ENCODE results near the gene N4BP2. TPM values are rescaled to one million over a fixed set of nuclear protein-coding genes. Genes with fewer than 3 reads are reported as not detected.

N4BP2 gene
- total and polyA plus RNA-seq, 2 experiments from 2014 or later = 11.2 to 28.8 TPM

- Histone ChIP-seq H3K9me3 (ENCODE audit: low read depth) (no peaks in the 10 kb centered on the region), H3K27me3 (no peaks in the 10 kb centered on the region), H3K36me3 (replicated peaks; ENCODE audit: insufficient read depth, low read depth) (no peaks in the 10 kb centered on the region), H3K79me2 (no peaks in the 10 kb centered on the region), H3K9me2 (replicated peaks; ENCODE audit: insufficient read depth) (no peaks in the 10 kb centered on the region), H3K4me3 (no peak overlapping the region), H4K20me1 (ENCODE audit: insufficient read depth, poor library complexity, severe bottlenecking) (no peaks in the 10 kb centered on the region), H3K27ac (no peak overlapping the region), H3K4me1 (ENCODE audit: insufficient read depth) (peaks cover 19% of the 10 kb centered on the region), H2AFZ (no peak overlapping the region), H3K4me2 (no peak overlapping the region)
- DNase-seq (ENCODE audit: low spot score) = no peak
- WGBS (ENCODE audit: low lambda C conversion rate, missing lambda C conversion rate) = 69% methylated on average over 7 of the region's 7 CpGs
- no peak for TF ChIP-seq EZH2 (IDR thresholded peaks at IDR 0.05; ENCODE audit: borderline replicate concordance)
- no peak for TF ChIP-seq EZH2phosphoT487 (IDR thresholded peaks at IDR 0.05; ENCODE audit: low read depth, severe bottlenecking, unreplicated experiment)
These were observed 136.9 kb downstream of the N4BP2 start for GRCh38 chr4:40193578-40193977.

GRCh38 chr4:40194602-40195161 lies 138.0 kb downstream of the N4BP2 start:
- Histone ChIP-seq H2AFZ (no peak overlapping the region), H3K4me3 (no peak overlapping the region), H3K36me3 (replicated peaks; ENCODE audit: insufficient read depth, low read depth) (no peaks in the 10 kb centered on the region), H3K79me2 (no peaks in the 10 kb centered on the region), H3K4me2 (peak overlapping the region; percentile 39), H4K20me1 (ENCODE audit: insufficient read depth, poor library complexity, severe bottlenecking) (no peaks in the 10 kb centered on the region), H3K4me1 (ENCODE audit: insufficient read depth) (peaks cover 19% of the 10 kb centered on the region), H3K9me3 (ENCODE audit: low read depth) (no peaks in the 10 kb centered on the region), H3K9me2 (replicated peaks; ENCODE audit: insufficient read depth) (no peaks in the 10 kb centered on the region), H3K27me3 (no peaks in the 10 kb centered on the region), H3K27ac (peak overlapping the region; percentile 62)
- 57% methylated on average over 14 of the region's 14 CpGs for WGBS (ENCODE audit: low lambda C conversion rate, missing lambda C conversion rate)
- peak; percentile 30 for DNase-seq (ENCODE audit: low spot score)
- TF ChIP-seq EZH2 (IDR thresholded peaks at IDR 0.05; ENCODE audit: borderline replicate concordance) (no peak), CTCF (IDR thresholded peaks at IDR 0.05; ENCODE audit: poor library complexity) (no peak), EZH2phosphoT487 (IDR thresholded peaks at IDR 0.05; ENCODE audit: low read depth, severe bottlenecking, unreplicated experiment) (no peak)

- H3K9me3 ChIP-seq (ENCODE audit: low read depth) = no peaks in the 10 kb centered on the region
- peak overlapping the region; percentile 62 for H3K27ac ChIP-seq
- H4K20me1 ChIP-seq (ENCODE audit: insufficient read depth, poor library complexity, severe bottlenecking) = no peaks in the 10 kb centered on the region
- H3K4me3 ChIP-seq = no peak overlapping the region
- no peaks in the 10 kb centered on the region for H3K27me3 ChIP-seq
- H3K79me2 ChIP-seq = no peaks in the 10 kb centered on the region
- DNase-seq (ENCODE audit: low spot score) = no peak
- H3K4me1 ChIP-seq (ENCODE audit: insufficient read depth) = peaks cover 19% of the 10 kb centered on the region
- no peaks in the 10 kb centered on the region for H3K9me2 ChIP-seq (replicated peaks; ENCODE audit: insufficient read depth)
- no peak for TF ChIP-seq EZH2phosphoT487 (IDR thresholded peaks at IDR 0.05; ENCODE audit: low read depth, severe bottlenecking, unreplicated experiment)
- no peak for TF ChIP-seq CTCF (IDR thresholded peaks at IDR 0.05; ENCODE audit: poor library complexity)
- TF ChIP-seq EZH2 (IDR thresholded peaks at IDR 0.05; ENCODE audit: borderline replicate concordance) = no peak
- peak overlapping the region; percentile 39 for H3K4me2 ChIP-seq
- H2AFZ ChIP-seq = no peak overlapping the region
- no peaks in the 10 kb centered on the region for H3K36me3 ChIP-seq (replicated peaks; ENCODE audit: insufficient read depth, low read depth)
- WGBS (ENCODE audit: low lambda C conversion rate, missing lambda C conversion rate) = 93% methylated on average over 10 of the region's 10 CpGs
These were observed 138.8 kb downstream of the N4BP2 start for GRCh38 chr4:40195182-40196177.

- Histone ChIP-seq H4K20me1 (ENCODE audit: insufficient read depth, poor library complexity, severe bottlenecking) (no peaks in the 10 kb centered on the region), H3K36me3 (replicated peaks; ENCODE audit: insufficient read depth, low read depth) (no peaks in the 10 kb centered on the region), H3K9me3 (ENCODE audit: low read depth) (no peaks in the 10 kb centered on the region), H3K27ac (no peak overlapping the region), H3K79me2 (no peaks in the 10 kb centered on the region), H2AFZ (no peak overlapping the region), H3K4me3 (no peak overlapping the region), H3K9me2 (replicated peaks; ENCODE audit: insufficient read depth) (no peaks in the 10 kb centered on the region), H3K4me2 (no peak overlapping the region), H3K27me3 (no peaks in the 10 kb centered on the region), H3K4me1 (ENCODE audit: insufficient read depth) (peaks cover 19% of the 10 kb centered on the region)
- 92% methylated on average over 8 of the region's 8 CpGs for WGBS (ENCODE audit: low lambda C conversion rate, missing lambda C conversion rate)
- no peak for DNase-seq (ENCODE audit: low spot score)
- TF ChIP-seq EZH2phosphoT487 (IDR thresholded peaks at IDR 0.05; ENCODE audit: low read depth, severe bottlenecking, unreplicated experiment) = no peak
- no peak for TF ChIP-seq EZH2 (IDR thresholded peaks at IDR 0.05; ENCODE audit: borderline replicate concordance)
- no peak for TF ChIP-seq CTCF (IDR thresholded peaks at IDR 0.05; ENCODE audit: poor library complexity)
These were observed 139.6 kb downstream of the N4BP2 start for GRCh38 chr4:40196272-40196671.

All from hepatocyte (in vitro differentiated cells).